ENCODE measurements around the gene TNS2. TPM values are rescaled to one million over a fixed set of nuclear protein-coding genes. Genes with fewer than 3 reads are reported as not detected.
"Not testable (repeated sequence)": the region's sequence is repeated elsewhere in the genome, so short reads cannot be mapped to it uniquely, and the experiment has no call there.

Gene TNS2
- total RNA-seq, 1 donor from 2014 or later = 232 TPM

GRCh38 chr12:53014709-53015108 lies 35.2 kb upstream of the TNS2 start:
- Histone ChIP-seq H3K36me3 (peaks cover 38% of the 10 kb centered on the region), H3K27me3 (no peaks in the 10 kb centered on the region), H3K4me3 (no peak overlapping the region), H3K9me3 (no peaks in the 10 kb centered on the region), H3K27ac (no peak overlapping the region), H3K4me1 (peaks cover 8% of the 10 kb centered on the region)
- ATAC-seq = no peak
- no peak for TF ChIP-seq CTCF (IDR thresholded peaks at IDR 0.05)
- intact Hi-C loops (cut with DNase I) = no loop called here
- no peak for DNase-seq

- DNase-seq (no peak), ATAC-seq (no peak)
- Histone ChIP-seq H3K27me3 (no peaks in the 10 kb centered on the region), H3K9me3 (no peaks in the 10 kb centered on the region), H3K36me3 (peaks cover 97% of the 10 kb centered on the region), H3K27ac (no peak overlapping the region), H3K4me1 (no peaks in the 10 kb centered on the region), H3K4me3 (no peak overlapping the region)
- intact Hi-C loops (cut with DNase I) = no loop called here
- TF ChIP-seq CTCF (IDR thresholded peaks at IDR 0.05) = no peak
Observed at GRCh38 chr12:53025250-53025649, 24.6 kb upstream of the TNS2 start.

GRCh38 chr12:53027014-53027413 lies 22.9 kb upstream of the TNS2 start:
- H3K9me3 ChIP-seq; H3K4me1 ChIP-seq; H3K27me3 ChIP-seq; H3K4me3 ChIP-seq; ATAC-seq; DNase-seq; H3K27ac ChIP-seq; intact Hi-C loops (cut with DNase I): not testable (repeated sequence)
- H3K36me3 ChIP-seq = peaks cover 97% of the 10 kb centered on the region

GRCh38 chr12:53031616-53032015 lies 18.2 kb upstream of the TNS2 start:
- no peaks in the 10 kb centered on the region for H3K27me3 ChIP-seq
- no peak overlapping the region for H3K27ac ChIP-seq
- no peak for DNase-seq
- no peaks in the 10 kb centered on the region for H3K9me3 ChIP-seq
- no peak overlapping the region for H3K4me3 ChIP-seq
- no peaks in the 10 kb centered on the region for H3K4me1 ChIP-seq
- intact Hi-C loops (cut with DNase I) = no loop called here
- no peak for TF ChIP-seq CTCF (IDR thresholded peaks at IDR 0.05)
- no peak for ATAC-seq
- peaks cover 94% of the 10 kb centered on the region for H3K36me3 ChIP-seq

- H3K27ac ChIP-seq; H3K4me1 ChIP-seq; H3K9me3 ChIP-seq; intact Hi-C loops (cut with DNase I); H3K27me3 ChIP-seq; DNase-seq; H3K4me3 ChIP-seq; ATAC-seq: not testable (repeated sequence)
- H3K36me3 ChIP-seq = peaks cover 92% of the 10 kb centered on the region
Observed at GRCh38 chr12:53033832-53034231, 16.0 kb upstream of the TNS2 start.

GRCh38 chr12:53034459-53034858 lies 15.4 kb upstream of the TNS2 start:
- ATAC-seq (no peak), DNase-seq (no peak)
- intact Hi-C loops (cut with DNase I) = no loop called here
- Histone ChIP-seq H3K27ac (no peak overlapping the region), H3K36me3 (peaks cover 90% of the 10 kb centered on the region), H3K4me3 (no peak overlapping the region), H3K9me3 (no peaks in the 10 kb centered on the region), H3K27me3 (no peaks in the 10 kb centered on the region), H3K4me1 (peaks cover 13% of the 10 kb centered on the region)
- no peak for TF ChIP-seq CTCF (IDR thresholded peaks at IDR 0.05)

GRCh38 chr12:53036802-53037201 lies 13.1 kb upstream of the TNS2 start:
- no peak overlapping the region for H3K27ac ChIP-seq
- H3K27me3 ChIP-seq = no peaks in the 10 kb centered on the region
- TF ChIP-seq CTCF (IDR thresholded peaks at IDR 0.05) = no peak
- ATAC-seq = no peak
- H3K4me1 ChIP-seq = peaks cover 13% of the 10 kb centered on the region
- no peaks in the 10 kb centered on the region for H3K9me3 ChIP-seq
- H3K36me3 ChIP-seq = peaks cover 82% of the 10 kb centered on the region
- intact Hi-C loops (cut with DNase I) = no loop called here
- no peak for DNase-seq
- no peak overlapping the region for H3K4me3 ChIP-seq

Data from upper lobe of right lung (tissue), 1 donor.